OCI-LY7 (cell line): ENCODE measurements around the gene EDAR.

Experiments
- EZH2phosphoT487 ChIP-seq: fragments of 200-600 bp; sonication (generic); IDR thresholded peaks from 2 replicates; pipeline ENCODE4 v1.6.1; 2018; ENCODE audit warnings: low read depth, borderline replicate concordance, mild to moderate bottlenecking, mixed run types, antibody characterized with exemption, low read length, moderate library complexity, mixed read lengths
- TF ChIP-seq, protein P1 (sequence below): fragments of 200-600 bp; sonication (generic); conservative IDR thresholded peaks from 2 replicates; pipeline ENCODE4 v1.5.1; 2014; ENCODE audit warnings: mild to moderate bottlenecking, antibody characterized with exemption, low read length, moderate library complexity, mixed read lengths

GRCh38 chr2:108935271-108935741 lies 53.7 kb downstream of the EDAR start:
- TF ChIP-seq, protein P1, sequence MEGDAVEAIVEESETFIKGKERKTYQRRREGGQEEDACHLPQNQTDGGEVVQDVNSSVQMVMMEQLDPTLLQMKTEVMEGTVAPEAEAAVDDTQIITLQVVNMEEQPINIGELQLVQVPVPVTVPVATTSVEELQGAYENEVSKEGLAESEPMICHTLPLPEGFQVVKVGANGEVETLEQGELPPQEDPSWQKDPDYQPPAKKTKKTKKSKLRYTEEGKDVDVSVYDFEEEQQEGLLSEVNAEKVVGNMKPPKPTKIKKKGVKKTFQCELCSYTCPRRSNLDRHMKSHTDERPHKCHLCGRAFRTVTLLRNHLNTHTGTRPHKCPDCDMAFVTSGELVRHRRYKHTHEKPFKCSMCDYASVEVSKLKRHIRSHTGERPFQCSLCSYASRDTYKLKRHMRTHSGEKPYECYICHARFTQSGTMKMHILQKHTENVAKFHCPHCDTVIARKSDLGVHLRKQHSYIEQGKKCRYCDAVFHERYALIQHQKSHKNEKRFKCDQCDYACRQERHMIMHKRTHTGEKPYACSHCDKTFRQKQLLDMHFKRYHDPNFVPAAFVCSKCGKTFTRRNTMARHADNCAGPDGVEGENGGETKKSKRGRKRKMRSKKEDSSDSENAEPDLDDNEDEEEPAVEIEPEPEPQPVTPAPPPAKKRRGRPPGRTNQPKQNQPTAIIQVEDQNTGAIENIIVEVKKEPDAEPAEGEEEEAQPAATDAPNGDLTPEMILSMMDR: no peak
- TF ChIP-seq EZH2phosphoT487: no peak
